Stimulated activated CD8-positive, alpha-beta memory T cell treated with anti-CD3 and anti-CD28 coated beads, Interleukin-4, amount 100 ng/mL, for 48 hours (primary cell): Measurements from ENCODE around the gene APBA1.
"Not testable (repeated sequence)": the region's sequence is repeated elsewhere in the genome, so short reads cannot be mapped to it uniquely, and the experiment has no call there.

ENCODE experiments used
- DNase-seq: peaks from one replicate; pipeline ENCODE4 v3.0.0-alpha.2; 2020

The APBA1 gene

DNA sequence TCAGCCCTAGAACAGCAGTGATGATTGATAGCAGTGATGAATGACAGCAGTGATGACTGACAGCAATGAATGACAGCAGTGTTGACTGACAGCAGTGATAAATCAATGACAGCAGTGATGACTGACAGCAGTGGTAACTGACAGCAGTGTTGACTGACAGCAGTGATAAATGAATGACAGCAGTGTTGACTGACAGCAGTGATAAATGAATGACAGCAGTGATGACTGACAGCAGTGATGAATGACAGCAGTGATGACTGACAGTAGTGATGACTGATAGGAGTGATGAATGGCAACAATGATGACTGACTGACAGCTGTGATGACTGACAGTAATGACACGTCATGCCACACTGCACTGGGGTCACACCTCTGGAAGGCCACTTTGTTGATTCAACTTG, 240.4 kb downstream of the APBA1 start:
- DNase-seq: no peak

DNA sequence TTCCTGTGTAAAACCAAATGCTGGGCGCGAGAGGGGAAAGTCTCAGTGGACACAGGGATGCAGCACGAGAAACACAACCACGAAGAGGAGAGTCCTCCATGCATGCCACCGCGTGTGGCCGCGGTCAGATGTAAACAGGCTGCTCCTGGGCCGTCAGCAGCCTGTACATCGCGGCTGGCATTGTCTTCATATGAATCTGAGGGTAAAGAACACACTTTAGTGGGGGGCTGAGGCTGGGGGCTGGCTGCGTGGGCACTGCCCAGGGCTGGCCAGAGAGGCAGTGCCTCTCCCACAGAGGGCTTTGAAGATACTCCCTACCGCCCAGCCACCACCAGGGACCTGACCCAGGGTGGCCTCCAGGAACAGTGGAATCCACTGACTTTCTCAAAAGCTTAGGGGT, 241.0 kb downstream of the APBA1 start:
- no peak for DNase-seq

DNA sequence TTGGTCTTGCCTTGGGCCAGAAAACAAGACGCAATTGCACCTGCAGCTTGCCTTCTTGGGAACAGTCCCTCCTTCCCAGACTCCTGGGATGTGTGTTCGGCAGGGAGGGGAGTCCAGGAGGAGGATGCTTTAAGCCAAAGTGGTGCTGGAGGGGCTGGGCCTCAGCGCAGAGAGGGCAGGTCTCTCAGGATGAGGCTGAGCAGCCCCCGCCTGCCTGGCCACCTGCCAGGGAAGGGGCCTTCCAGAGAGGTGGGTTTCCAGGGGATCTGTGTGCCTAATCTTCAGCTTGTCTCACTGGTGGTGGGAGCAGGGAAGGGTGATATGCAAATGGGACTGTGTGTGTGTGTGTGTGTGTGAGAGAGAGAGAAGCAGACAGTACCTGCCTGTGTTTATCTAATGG, 242.0 kb downstream of the APBA1 start:
- no peak for DNase-seq

DNA sequence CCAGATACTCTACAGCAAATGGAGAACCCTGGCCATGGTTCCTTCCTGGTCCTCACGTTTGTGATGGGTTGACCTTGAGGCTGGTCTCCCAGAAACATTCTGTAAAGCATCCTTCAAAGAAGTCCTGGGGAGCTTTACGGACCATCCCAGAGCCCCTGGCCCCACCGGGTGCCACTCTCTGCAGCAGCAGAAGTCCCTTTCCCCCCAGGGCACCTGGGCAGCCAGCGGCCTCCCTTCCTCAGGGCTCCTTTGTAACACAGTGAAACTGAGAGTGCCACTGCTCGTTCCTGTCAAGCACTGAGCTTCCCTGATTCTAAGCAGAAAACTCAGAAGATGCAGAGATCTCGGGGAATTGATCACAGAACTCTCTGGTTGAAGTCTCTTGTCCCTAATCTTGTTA, 242.9 kb downstream of the APBA1 start:
- no peak for DNase-seq

DNA sequence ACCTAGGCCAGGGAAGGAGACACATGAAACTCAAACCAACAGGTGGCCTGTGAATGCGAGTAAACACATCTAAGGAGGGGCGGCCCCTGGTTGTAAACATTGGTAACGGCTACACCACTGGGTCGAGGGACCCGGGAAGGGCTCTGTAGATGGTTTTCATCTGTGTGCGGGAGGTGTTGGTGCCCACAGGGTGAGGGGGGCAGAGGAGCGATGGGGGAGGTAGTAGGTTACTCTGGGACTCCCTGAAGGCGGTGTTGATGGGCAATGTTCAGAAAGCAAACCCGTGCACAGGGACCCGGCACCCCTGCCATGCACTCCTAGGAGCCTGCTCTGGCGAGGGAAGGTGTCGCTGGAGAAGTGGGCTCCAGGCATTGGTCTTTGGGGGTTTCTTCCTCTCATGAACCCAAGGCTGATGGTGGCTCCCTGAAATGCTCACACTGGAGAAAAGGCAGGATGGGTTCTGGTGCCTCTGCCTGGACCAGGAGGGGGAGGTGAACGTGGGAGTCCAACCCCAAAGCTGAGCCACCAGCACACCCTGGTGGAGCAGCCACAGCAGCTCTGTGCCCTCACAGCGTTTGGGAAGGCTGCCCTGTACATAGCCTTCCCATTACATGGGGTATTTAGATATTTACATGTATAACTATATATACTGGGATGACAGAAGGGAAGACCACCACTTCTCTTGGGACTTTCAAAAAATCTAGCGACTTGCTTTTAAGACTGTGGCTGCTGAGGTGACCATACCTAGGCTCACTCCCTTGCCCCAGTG, 244.0 kb downstream of the APBA1 start:
- peak; percentile 7 for DNase-seq

DNA sequence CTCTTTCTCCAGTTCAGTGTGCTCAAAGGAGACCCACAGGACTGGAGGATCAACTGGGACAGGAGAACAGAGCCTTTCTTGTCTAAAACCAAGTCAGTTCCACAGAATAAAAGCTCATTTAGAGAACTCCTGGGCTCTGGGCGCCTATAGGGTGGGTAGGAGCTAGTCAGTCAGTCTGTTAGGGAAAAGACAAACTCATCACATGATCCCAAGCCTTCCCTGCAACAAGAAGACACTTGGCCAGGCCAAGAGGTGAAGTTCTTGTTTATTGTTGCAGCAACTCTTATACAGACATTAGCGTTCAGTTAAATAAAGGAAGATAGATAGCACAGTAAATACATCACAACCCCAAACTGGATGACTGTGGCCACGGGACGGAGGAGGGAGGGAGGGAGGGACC, 244.9 kb downstream of the APBA1 start:
- peak; percentile 11 for DNase-seq

GRCh38 chr9:69425136-69425801, 246.9 kb downstream of the APBA1 start:
- DNase-seq: no peak

DNA sequence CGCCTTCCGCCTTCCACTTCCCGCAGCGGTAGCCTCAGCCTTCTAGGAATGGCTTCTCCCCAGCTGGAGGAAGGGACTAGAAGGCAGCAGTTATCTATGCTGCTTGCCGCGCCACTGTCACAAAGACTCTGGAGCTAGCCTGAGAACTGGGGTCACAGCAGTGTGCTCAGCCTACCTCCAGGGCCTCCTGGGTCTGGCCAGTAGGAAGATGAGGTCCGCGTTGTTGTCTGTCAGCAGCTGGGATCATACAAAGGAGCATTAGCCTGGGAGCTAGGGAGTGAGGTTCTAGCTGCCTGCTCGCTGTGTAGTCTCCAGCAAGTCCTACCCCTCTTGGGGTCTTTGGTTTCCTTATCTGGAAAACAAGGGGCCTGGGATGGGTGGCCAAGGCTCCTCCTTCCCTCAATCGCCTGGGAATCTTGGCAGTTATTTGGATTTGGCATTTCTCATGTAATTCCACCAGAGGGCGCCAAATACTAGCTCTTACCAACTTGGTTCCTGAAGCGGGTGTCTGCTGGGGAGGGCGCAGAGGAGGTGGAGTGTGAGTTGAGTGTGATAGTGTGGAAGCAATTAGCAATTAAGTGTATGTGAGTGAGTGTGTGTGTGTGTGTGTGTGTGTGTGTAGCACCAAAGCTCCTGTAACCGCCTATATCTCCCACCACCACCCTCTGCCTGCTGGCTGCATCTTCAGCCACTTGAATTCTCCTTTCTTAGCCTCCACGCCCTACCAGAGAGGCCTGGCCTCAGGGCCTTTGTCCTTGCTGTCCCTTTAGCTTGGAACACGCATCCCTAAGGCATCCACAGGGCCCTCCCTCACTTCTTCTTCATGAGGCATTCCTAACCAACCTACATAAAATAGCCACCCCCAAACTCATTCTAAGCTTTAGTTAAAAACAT, 250.0 kb downstream of the APBA1 start:
- DNase-seq: peak; percentile 45

DNA sequence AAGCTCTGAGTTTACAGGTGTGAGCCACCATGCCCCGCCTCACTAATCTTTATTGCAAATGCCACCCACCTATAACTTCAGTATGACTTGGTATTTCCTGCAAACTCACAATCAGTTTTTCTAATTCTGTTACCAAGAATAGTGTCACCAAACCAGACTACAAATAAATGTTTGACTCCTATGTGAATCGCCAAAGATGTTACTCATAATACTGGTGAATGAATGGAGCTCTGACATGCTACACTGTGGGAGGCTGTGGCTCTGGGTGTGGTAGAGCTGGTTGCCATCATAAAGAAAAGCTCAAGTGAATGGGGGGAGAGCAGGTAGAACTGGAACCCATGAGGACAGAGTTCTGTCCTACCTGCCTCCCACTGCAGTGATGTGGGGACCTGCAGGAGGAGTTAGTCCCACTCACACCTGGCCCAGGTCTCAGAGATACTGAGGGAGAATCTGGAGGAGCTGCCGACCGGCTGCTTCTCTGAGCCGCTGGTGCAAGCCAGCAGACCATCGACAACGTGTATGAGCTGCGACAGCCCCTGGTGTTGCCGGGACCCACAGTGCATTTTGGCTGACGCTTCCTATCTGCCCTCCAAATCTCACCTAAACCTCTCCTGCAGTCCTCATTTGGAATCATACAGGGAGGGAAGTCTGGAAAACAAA, 251.4 kb downstream of the APBA1 start:
- no peak for DNase-seq

- DNase-seq: peak; percentile 27
Measured at GRCh38 chr9:69412741-69413150, 259.4 kb downstream of the APBA1 start.

DNA sequence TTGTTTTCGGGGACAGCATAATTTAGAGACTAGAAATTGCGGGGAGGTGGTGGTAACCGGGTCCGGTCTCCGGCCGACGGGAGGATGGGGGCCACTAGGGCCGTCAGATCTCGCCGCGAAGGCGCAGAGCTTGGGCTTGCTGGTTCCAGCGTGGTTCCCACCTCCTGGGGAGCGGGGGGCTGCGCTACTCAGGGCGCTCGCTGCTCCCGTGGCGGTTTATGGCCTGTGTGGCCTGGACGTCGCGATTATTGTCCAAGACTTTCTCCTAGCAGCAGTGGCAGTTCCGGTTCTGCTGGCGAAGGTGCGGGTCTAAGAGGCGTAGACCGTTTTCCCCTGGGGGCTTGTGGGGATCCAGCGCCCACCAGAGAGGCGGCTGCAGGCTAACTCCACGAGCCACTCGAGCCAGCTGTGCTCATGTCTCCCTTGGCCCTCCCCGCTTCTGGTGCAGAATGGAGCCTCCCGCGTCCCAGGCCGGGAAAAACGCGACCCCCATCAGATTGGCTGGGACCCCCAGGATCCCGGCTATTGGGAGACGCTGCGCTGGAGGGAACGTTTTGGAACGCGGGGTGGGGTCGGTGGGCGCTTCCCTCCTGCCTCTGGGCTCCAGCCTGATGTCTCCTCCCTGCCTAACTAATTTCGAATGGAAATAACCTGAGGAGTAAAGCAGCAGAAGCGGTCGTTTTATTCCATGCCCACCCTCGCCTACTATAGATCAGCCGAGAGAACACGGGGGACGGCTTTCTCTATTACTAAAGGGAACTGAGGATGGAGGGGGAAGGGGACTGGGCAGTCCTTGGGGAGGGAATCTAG, 260.0 kb downstream of the APBA1 start:
- DNase-seq: no peak

GRCh38 chr9:69411246-69411645, 260.9 kb downstream of the APBA1 start:
- no peak for DNase-seq

GRCh38 chr9:69409936-69410335, 262.2 kb downstream of the APBA1 start:
- DNase-seq: not testable (repeated sequence)

GRCh38 chr9:69400470-69400869, 271.7 kb downstream of the APBA1 start:
- DNase-seq: no peak

DNA sequence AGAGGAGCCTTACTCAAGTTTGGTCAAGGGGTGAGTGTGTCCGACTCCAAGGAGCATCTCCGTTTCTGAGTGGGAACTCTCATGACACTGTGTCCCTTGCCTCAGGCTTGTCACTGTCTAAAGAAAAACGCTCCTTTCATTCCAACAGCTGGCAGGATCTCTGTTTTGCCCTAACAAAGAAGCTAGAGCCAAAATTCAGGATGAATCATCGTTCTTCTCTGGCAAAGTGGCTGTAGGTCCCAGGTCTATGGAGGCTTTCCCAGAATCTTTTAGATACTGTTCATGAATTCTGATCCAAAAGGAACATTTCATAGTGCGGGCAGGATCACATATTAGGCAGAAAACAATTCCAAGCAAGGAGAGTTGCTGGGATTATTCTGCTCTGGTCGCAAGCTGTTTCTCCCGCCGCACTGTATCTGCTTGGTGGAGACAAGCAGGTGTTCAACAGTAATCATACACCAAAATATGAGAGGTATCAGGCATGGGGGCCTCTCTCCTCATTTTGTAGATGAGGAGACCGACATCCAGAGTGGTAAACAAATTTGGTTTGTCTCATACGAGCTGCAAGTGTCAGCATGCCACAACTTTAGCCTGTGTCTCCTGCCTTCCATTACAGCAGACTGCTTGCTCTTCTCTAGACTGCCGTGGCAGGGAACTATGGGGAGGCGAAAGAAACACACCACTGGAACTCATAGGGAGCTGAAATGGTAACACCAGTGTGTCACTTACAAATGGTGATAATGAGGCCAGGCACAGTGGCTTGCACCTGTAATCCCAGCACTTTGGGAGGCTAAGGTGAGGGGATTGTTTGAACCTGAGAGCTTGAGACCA, 274.6 kb downstream of the APBA1 start:
- no peak for DNase-seq

GRCh38 chr9:69396759-69397158, 275.4 kb downstream of the APBA1 start:
- no peak for DNase-seq

DNA sequence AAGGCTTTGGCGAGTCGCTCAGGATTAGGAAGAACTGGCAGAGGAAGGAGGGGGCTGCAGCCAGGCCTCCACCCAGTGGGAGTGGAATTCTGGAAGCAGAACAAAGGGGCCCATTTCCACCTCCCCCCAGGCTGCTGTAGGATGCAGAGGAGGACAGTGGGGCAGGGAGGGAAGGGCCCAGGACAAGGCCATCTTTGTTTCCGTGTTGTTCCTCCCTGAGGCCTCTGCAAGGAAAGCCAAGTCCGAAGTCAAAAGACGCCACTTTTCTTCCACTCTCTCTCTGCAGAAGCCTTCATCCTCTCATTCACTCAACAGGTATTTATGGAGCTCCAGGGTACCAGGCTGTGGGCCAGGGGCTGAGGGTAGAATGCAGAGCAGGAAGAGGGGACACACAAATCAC, 276.5 kb downstream of the APBA1 start:
- DNase-seq: no peak

- DNase-seq: no peak
Measured at GRCh38 chr9:69393425-69393824, 278.7 kb downstream of the APBA1 start.

DNA sequence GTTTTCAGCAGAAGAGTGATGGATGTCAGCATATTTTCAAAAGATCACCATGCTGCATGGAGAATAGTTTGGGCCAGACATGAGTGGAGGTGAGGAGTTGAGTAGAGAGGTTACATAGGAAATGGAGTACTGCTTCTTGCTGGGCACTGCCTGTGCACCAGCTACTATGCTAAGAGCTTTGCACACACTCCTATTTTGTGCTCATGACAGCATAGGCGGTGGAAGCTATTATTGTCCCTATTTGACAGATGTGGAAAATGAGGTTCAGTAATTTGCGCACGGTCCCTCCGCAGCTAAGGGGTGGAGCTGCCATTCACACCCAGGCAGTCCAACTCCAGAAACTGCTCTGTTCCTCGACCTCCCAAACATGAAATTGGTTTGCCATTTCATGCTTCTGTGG, 279.3 kb downstream of the APBA1 start:
- no peak for DNase-seq

DNA sequence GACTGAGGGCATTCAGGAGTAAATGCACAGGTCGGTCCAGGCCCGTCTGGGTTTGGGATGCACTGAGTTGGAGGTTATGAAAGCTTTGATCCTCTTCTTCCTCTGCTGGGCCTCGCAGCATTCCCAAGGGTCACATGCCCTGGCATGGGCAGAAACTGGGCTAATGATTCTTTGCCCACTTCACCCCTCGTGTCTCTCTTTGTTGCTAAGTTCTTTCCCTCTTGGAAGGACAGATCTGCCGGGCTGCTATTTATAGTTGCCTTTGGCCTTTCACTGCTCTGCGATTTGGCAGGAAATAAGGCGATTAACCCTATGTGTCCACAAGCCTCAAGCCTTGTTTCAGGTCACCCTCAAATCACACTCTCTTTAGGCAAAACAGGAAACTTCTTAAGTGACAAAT, 280.2 kb downstream of the APBA1 start:
- no peak for DNase-seq

GRCh38 chr9:69391487-69391886, 280.7 kb downstream of the APBA1 start:
- no peak for DNase-seq
